ENCODE results near the gene PTPN1.

GRCh38 chr20:50543326-50543725 lies 33.1 kb downstream of the PTPN1 start:
- no peak for TF ChIP-seq CTCF (IDR thresholded peaks at IDR 0.05)
- TF ChIP-seq POLR2A (IDR thresholded peaks at IDR 0.05) = no peak

Data from stomach (tissue), 4 donors.